GM18526 (cell line): Measurements from ENCODE around the gene ATP6V0E2.

ENCODE experiments used
- POLR2A ChIP-seq: IDR thresholded peaks from 3 replicates; pipeline ENCODE4 v1.6.1; 2011; ENCODE audit not compliant: insufficient read length; ENCODE audit errors: extremely low read depth

Gene ATP6V0E2

GRCh38 chr7:149851449-149851848 is 22.3 kb upstream of the ATP6V0E2 start:
- no peak for TF ChIP-seq POLR2A

- no peak for TF ChIP-seq POLR2A
Observed at GRCh38 chr7:149853157-149853556, 20.6 kb upstream of the ATP6V0E2 start.

GRCh38 chr7:149854611-149855360 is 19.0 kb upstream of the ATP6V0E2 start:
- no peak for TF ChIP-seq POLR2A

GRCh38 chr7:149855361-149856305 is 18.1 kb upstream of the ATP6V0E2 start:
- no peak for TF ChIP-seq POLR2A

GRCh38 chr7:149856583-149856982 is 17.2 kb upstream of the ATP6V0E2 start:
- no peak for TF ChIP-seq POLR2A

GRCh38 chr7:149859369-149859768 is 14.4 kb upstream of the ATP6V0E2 start:
- no peak for TF ChIP-seq POLR2A

GRCh38 chr7:149859876-149860275 is 13.9 kb upstream of the ATP6V0E2 start:
- no peak for TF ChIP-seq POLR2A

- no peak for TF ChIP-seq POLR2A
Observed at GRCh38 chr7:149860821-149861727, 12.7 kb upstream of the ATP6V0E2 start.

- TF ChIP-seq POLR2A: no peak
Observed at GRCh38 chr7:149861728-149862045, 12.1 kb upstream of the ATP6V0E2 start.

GRCh38 chr7:149862156-149862555 is 11.6 kb upstream of the ATP6V0E2 start:
- TF ChIP-seq POLR2A: no peak

GRCh38 chr7:149863500-149863899 is 10.3 kb upstream of the ATP6V0E2 start:
- no peak for TF ChIP-seq POLR2A

GRCh38 chr7:149864023-149864422 is 9.7 kb upstream of the ATP6V0E2 start:
- TF ChIP-seq POLR2A: no peak

- no peak for TF ChIP-seq POLR2A
Observed at GRCh38 chr7:149864751-149865150, 9.0 kb upstream of the ATP6V0E2 start.

- no peak for TF ChIP-seq POLR2A
Observed at GRCh38 chr7:149865437-149865836, 8.3 kb upstream of the ATP6V0E2 start.

GRCh38 chr7:149866139-149866778 is 7.5 kb upstream of the ATP6V0E2 start:
- no peak for TF ChIP-seq POLR2A
